CD4-positive, alpha-beta T cell (primary cell): ENCODE results near the gene PNMA6A. TPM values are rescaled to one million over a fixed set of nuclear protein-coding genes. Genes with fewer than 3 reads are reported as not detected.
"Not testable (repeated sequence)": the region's sequence is repeated elsewhere in the genome, so short reads cannot be mapped to it uniquely, and the experiment has no call there.

ENCODE experiments used
- ATAC-seq: fragments of 200-7000 bp; cut with Tn5 transposase; one replicate; pipeline ENCODE4 v1.10.0; 2022; ENCODE audit warnings: mild to moderate bottlenecking; ENCODE audit not compliant: poor library complexity
- CTCF ChIA-PET: fragments of 350-600 bp; sonication (Branson Sonifier 250); formaldehyde crosslinking; loops from one replicate; lab custom pipeline; 2021; ENCODE audit warnings: antibody characterized with exemption, inconsistent platforms; lab: Charles Lee
- POLR2A ChIA-PET: fragments of 350-600 bp; sonication (Branson Sonifier 250); formaldehyde crosslinking; loops from one replicate; lab custom pipeline; 2021; ENCODE audit warnings: antibody characterized with exemption, inconsistent platforms; lab: Charles Lee
- DNase-seq, 14 experiments: peaks; one replicate each; pipeline ENCODE4 v3.0.0-alpha.2; 2013 to 2020; ENCODE audit warnings: mixed read lengths in 2 of 14
- H3K27ac ChIP-seq, 2 donors: one replicate each; pipeline versions ENCODE4 v1.5.1 to v1.7.0; 2013; ENCODE audit warnings: low read length in 2 of 2, low read depth in 1 of 2, mild to moderate bottlenecking in 1 of 2
- H3K27me3 ChIP-seq, 2 experiments: 1 replicate in 1 of 2; 2 replicates in 1 of 2; pipeline versions ENCODE4 v1.6.1 to v1.7.0; 2013; ENCODE audit warnings: low read length in 2 of 2, control low read depth in 1 of 2, mild to moderate bottlenecking in 1 of 2, moderate library complexity in 1 of 2; ENCODE audit not compliant: insufficient read depth in 2 of 2, control insufficient read depth in 1 of 2
- H3K36me3 ChIP-seq: one replicate; pipeline ENCODE4 v1.6.1; 2013; ENCODE audit warnings: low read length, control low read depth; ENCODE audit not compliant: insufficient read depth
- H3K4me1 ChIP-seq: one replicate; pipeline ENCODE4 v1.6.1; 2013; ENCODE audit warnings: low read length, control low read depth; ENCODE audit not compliant: insufficient read depth
- H3K4me3 ChIP-seq: one replicate; pipeline ENCODE4 v1.5.1; 2013; ENCODE audit warnings: mild to moderate bottlenecking, low read length, moderate library complexity
- H3K9me3 ChIP-seq, 2 experiments: 1 replicate in 1 of 2; 2 replicates in 1 of 2; pipeline versions ENCODE4 v1.6.1 to v1.7.0; 2013; ENCODE audit warnings: low read length in 2 of 2, mild to moderate bottlenecking in 2 of 2, control low read depth in 1 of 2, moderate library complexity in 1 of 2; ENCODE audit not compliant: control insufficient read depth in 1 of 2, insufficient read depth in 1 of 2
- H3K27ac Mint-ChIP-seq: one replicate; pipeline ENCODE4 v1.8.0; 2020; ENCODE audit warnings: mixed read lengths
- H3K27me3 Mint-ChIP-seq: one replicate; pipeline ENCODE4 v1.8.0; 2021; ENCODE audit warnings: mixed read lengths
- H3K36me3 Mint-ChIP-seq: one replicate; pipeline ENCODE4 v1.8.0; 2021; ENCODE audit warnings: low read depth, mixed read lengths
- H3K4me1 Mint-ChIP-seq: one replicate; pipeline ENCODE4 v1.8.0; 2021; ENCODE audit warnings: low read depth, mixed read lengths
- H3K4me3 Mint-ChIP-seq: one replicate; pipeline ENCODE4 v1.8.0; 2020; ENCODE audit warnings: mild to moderate bottlenecking, mixed read lengths
- H3K9me3 Mint-ChIP-seq: one replicate; pipeline ENCODE4 v1.8.0; 2020; ENCODE audit warnings: mixed read lengths
- intact Hi-C, 2 experiments: fragments of 100-400 bp; cut with DNase I in 1 of 2; cut with micrococcal nuclease in 1 of 2; formaldehyde crosslinking; loops; one replicate each; pipeline versions ENCODE4 v1.15.1 to v1.9.0; 2023 to 2025; cut with DNase I, micrococcal nuclease
- total RNA-seq, 174 experiments: library from RNA in 2 of 174; stranded (reverse) in 2 of 174; gene quantifications; one replicate each; pipeline ENCODE4 v1.2.3 and lab custom pipeline; 2021 to 2026

PNMA6A gene
- total RNA-seq, 2 experiments from 2014 or later, result 0.25 to 0.38 TPM

- H3K27me3 Mint-ChIP-seq, CTCF ChIA-PET, ATAC-seq, H3K9me3 Mint-ChIP-seq, H3K4me3 ChIP-seq, DNase-seq, H3K9me3 ChIP-seq, H3K4me1 Mint-ChIP-seq, H3K27me3 ChIP-seq, H3K4me1 ChIP-seq, H3K36me3 ChIP-seq, H3K27ac Mint-ChIP-seq, H3K36me3 Mint-ChIP-seq, POLR2A ChIA-PET, H3K27ac ChIP-seq, H3K4me3 Mint-ChIP-seq, intact Hi-C loops: not testable (repeated sequence)
These were observed 48.0 kb downstream of the PNMA6A start for GRCh38 chrX:153120230-153120629.

DNA sequence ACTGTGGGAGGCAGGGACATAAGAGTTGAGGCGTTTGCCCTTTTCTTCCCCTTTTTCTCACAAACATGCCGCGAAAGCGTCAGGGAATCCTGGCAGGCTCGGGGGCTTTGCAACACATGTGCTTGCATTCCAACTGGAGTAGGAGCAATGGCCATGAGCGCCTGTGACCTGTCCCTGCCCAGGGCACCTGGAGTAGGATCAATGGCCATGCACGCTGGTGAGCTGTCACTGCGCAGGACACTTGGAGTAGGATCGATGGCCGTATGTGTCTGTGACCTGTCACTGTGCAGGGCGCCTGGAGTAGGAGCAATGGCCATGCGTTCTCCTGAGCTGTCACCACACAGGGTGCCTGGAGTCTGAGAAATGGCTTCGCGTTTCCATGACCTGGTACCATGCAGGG is 51.2 kb downstream of the PNMA6A start:
- H3K27ac Mint-ChIP-seq, H3K9me3 Mint-ChIP-seq, H3K27ac ChIP-seq, intact Hi-C loops, H3K4me3 ChIP-seq, H3K27me3 ChIP-seq, ATAC-seq, POLR2A ChIA-PET, H3K36me3 ChIP-seq, H3K36me3 Mint-ChIP-seq, CTCF ChIA-PET, H3K27me3 Mint-ChIP-seq, H3K4me1 Mint-ChIP-seq, H3K4me1 ChIP-seq, H3K9me3 ChIP-seq, H3K4me3 Mint-ChIP-seq, DNase-seq: not testable (repeated sequence)

Other genes starting within 250 kb of the PNMA6A start
- 1 to 10 TPM; 4.0 to 5.1 TPM for gene CETN2, start 241.7 kb upstream of the PNMA6A start, total RNA-seq
- gene NSDHL, start 241.4 kb upstream of the PNMA6A start, total RNA-seq, result 1 to 10 TPM; 2.7 to 2.9 TPM
- gene ZNF185, start 174.4 kb upstream of the PNMA6A start, total RNA-seq, result 1 to 10 TPM; 1.4 to 1.5 TPM
- under 1 TPM in 1 of 2 experiments, not detected in 1; 0.20 TPM for gene PNMA5, start 78.3 kb upstream of the PNMA6A start, total RNA-seq
- 1 to 10 TPM; 2.5 to 2.6 TPM for gene PNMA3, start 16.0 kb upstream of the PNMA6A start, total RNA-seq
- not detected for gene MAGEA1, start 106.8 kb downstream of the PNMA6A start, total RNA-seq
- not detected for gene PNMA6F, start 249.3 kb downstream of the PNMA6A start, total RNA-seq